NCI-H146 (cell line): ENCODE results near the gene PGK2.

Source experiments
- DNase-seq: peaks from one replicate; lab custom pipeline; 2025; lab: John Stamatoyannopoulos, UW

PGK2 gene

GRCh38 chr6:49736017-49736508 is 51.0 kb downstream of the PGK2 start:
- no peak for DNase-seq
